Measurements from ENCODE around the gene EHD4.

DNA sequence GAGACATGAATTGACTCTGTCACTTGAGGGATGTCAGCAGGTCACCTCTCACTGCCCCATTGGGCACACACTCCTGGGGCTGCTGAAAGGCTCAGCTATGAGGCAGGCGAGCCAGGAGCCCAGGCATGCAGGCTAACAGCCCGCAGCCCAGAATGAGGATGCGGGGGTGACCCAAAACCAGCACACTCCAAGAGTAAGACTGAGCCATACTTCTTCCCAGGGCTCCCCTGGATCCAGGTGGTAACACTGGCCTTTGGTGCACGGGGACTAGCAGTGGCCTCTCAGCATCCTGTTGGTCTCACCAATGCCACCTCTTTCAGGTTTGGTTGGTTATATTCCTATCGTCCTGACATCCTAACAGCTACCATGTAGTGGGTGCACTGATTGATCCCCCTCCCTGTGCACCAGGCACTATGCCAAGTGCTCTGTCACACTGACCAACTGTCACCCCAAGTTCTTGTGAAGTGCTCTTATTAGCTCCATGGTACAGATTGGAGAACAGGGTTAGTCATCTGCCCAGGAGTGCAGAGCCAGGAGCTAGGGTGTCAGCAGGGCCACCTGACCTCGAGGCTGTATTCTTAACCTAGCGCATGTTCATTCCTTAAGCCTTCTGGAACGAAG, 53.7 kb downstream of the EHD4 start:
- TF ChIP-seq CTCF (IDR thresholded peaks at IDR 0.05) (no peak), POLR2A (IDR thresholded peaks at IDR 0.05) (no peak), POLR2AphosphoS5 (IDR thresholded peaks at IDR 0.05) (no peak)
